Measurements from ENCODE around the gene UNC13C. TPM values are rescaled to one million over a fixed set of nuclear protein-coding genes. Genes with fewer than 3 reads are reported as not detected.
A peak's percentile ranks its signal among the peaks of the same experiment; 100 is the strongest.

UNC13C gene
- total RNA-seq (2016; rRNA removed; fragmentation: Illumina TruSeq; extraction: Trizol) (0.03 and 0.04 TPM in 2 replicates), polyA plus RNA-seq (2011; rRNA removed) (not detected in 2 replicates), polyA minus RNA-seq (2011; rRNA and poly(A)+ RNA removed; ENCODE audit: low replicate concordance) (0.10 TPM in 1 of 2 replicates, not detected in the other), Bru-seq, nascent RNA (percentile 13 among the genes with signal in this experiment), BruChase-seq, experiment 1, labeled RNA remaining after a 6-hour chase (percentile 8 among the genes with signal in this experiment), BruChase-seq, experiment 2, labeled RNA remaining after a 2-hour chase (percentile 14 among the genes with signal in this experiment)
- total RNA-seq (2016; cell fraction: cytosol; rRNA removed; fragmentation: Illumina TruSeq; extraction: Trizol; ENCODE audit: low read depth): under 0.01 and 0.18 TPM in 2 replicates
- 0.04 and 0.06 TPM in 2 replicates for total RNA-seq (2016; cell fraction: insoluble cytoplasmic fraction; rRNA removed; fragmentation: Illumina TruSeq; extraction: Trizol)
- 0.10 and 0.12 TPM in 2 replicates for total RNA-seq (2016; cell fraction: membrane; rRNA removed; fragmentation: Illumina TruSeq; extraction: Trizol)
- total RNA-seq (2016; cell fraction: nucleus; rRNA removed; fragmentation: Illumina TruSeq; extraction: Trizol): 0.16 and 0.19 TPM in 2 replicates
- under 0.01 TPM in 1 of 2 replicates, not detected in the other for polyA plus RNA-seq (2011; cell fraction: cytosol; rRNA removed)
- 0.02 and 0.09 TPM in 2 replicates for polyA plus RNA-seq (2011; cell fraction: nucleus; rRNA removed)
- polyA plus RNA-seq (2012): 0.12 and 0.23 TPM in 2 replicates
- not detected in 2 replicates for polyA plus RNA-seq (2016; cell fraction: cytosol; fragmentation: Illumina TruSeq; extraction: Trizol; ENCODE audit: low read depth)
- 0.36 TPM in 1 of 2 replicates, not detected in the other for polyA plus RNA-seq (2016; cell fraction: insoluble cytoplasmic fraction; fragmentation: Illumina TruSeq; extraction: Trizol; ENCODE audit: low read depth)
- not detected in 2 replicates for polyA plus RNA-seq (2016; cell fraction: membrane; fragmentation: Illumina TruSeq; extraction: Trizol; ENCODE audit: low read depth)
- polyA plus RNA-seq (2016; cell fraction: nucleus; fragmentation: Illumina TruSeq; extraction: Trizol; ENCODE audit: insufficient read depth, low read depth): not detected in 2 replicates
- 0.09 and 0.10 TPM in 2 replicates for polyA minus RNA-seq (2011; cell fraction: cytosol; rRNA and poly(A)+ RNA removed)
- polyA minus RNA-seq (2011; cell fraction: nucleus; rRNA and poly(A)+ RNA removed): 0.64 and 0.87 TPM in 2 replicates
- long read RNA-seq, experiment 1: 0 reads
- long read RNA-seq, experiment 2: 0 reads

GRCh38 chr15:53978253-53978906 is at the start of gene UNC13C:
TSS of gene UNC13C (plus strand) at chr15:53978441. CDS start at chr15:54012904, 34,463 bp downstream.
- BruUV-seq (replicated peaks): no TSS peak
- Histone ChIP-seq H4K20me1 (ENCODE audit: insufficient read depth, low read length) (no peaks in the 10 kb centered on the region), H3K79me2 (ENCODE audit: insufficient read depth, low read length) (no peaks in the 10 kb centered on the region), H3K4me3 (replicated peaks in 1 of 3; ENCODE audit: insufficient read depth in 1 of 3, low read depth in 2 of 3, low read length in 3 of 3) (peak within 1 kb of the TSS; percentile 11 to 57 (median 33); a peak in 4 of 6 replicates), H3K4me1 (ENCODE audit: insufficient read depth, low read length) (0 out of 2 replicates have a peak, but pooled peaks cover 12% of the 10 kb centered on the region), H3K27me3 (ENCODE audit: control insufficient read depth in 1 of 2, insufficient read depth in 2 of 2, low read length in 2 of 2) (peaks cover 0 to 31% of the 10 kb centered on the region in 2 experiments; a peak in 2 of 5 replicates), H2AFZ (ENCODE audit: low read length) (peak within 1 kb of the TSS; percentile 16), H3K27ac (ENCODE audit: extremely low read length, insufficient read depth, low read length) (no peak within 1 kb of the TSS), H3K4me2 (ENCODE audit: low read depth, low read length) (peak within 1 kb of the TSS; percentile 77), H3K36me3 (replicated peaks in 1 of 2; ENCODE audit: control insufficient read depth in 1 of 2, insufficient read depth in 2 of 2, low read length in 2 of 2) (no peaks in the 10 kb centered on the region), H3K9ac (ENCODE audit: insufficient read depth, low read depth, low read length) (no peak within 1 kb of the TSS), H3K9me3 (ENCODE audit: low read length) (no peaks in the 10 kb centered on the region)
- FAIRE-seq (no peak), ATAC-seq (peak; percentile 97), DNase-seq (ENCODE audit: low spot score) (peak; percentile 1)
- in situ Hi-C loops (cut with HindIII; ENCODE audit: extremely low pct_ligation_motif_present, low pct_unique_long_range_greater_than_20kb) (no loop called here), intact Hi-C loops (cut with micrococcal nuclease; ENCODE audit: unreplicated experiment) (no loop called here)
- ChIA-PET POLR2A (no interaction called here), CTCF (ENCODE audit: low intra/inter-chr PET ratio, low total read pairs) (no interaction called here)
- WGBS (ENCODE audit: low lambda C conversion rate): 11% methylated on average over 28 of the region's 30 CpGs
- TF ChIP-seq PRMT3 (CRISPR knock-in tag; IDR thresholded peaks at IDR 0.05; ENCODE audit: borderline replicate concordance, low read depth) (no peak), CTCF (CRISPR knock-in tag; IDR thresholded peaks at IDR 0.05) (peak; percentile 23; the same call in 1 of the 2 replicates), CC2D1A (CRISPR knock-in tag; IDR thresholded peaks at IDR 0.05) (no peak), HDAC2 (CRISPR knock-in tag; IDR thresholded peaks at IDR 0.05) (no peak), HNF1B (CRISPR knock-in tag; IDR thresholded peaks at IDR 0.05) (no peak), RNF2 (conservative IDR thresholded peaks at IDR 0.05; ENCODE audit: low read depth) (no peak), REPIN1 (CRISPR knock-in tag; IDR thresholded peaks at IDR 0.05; ENCODE audit: borderline replicate concordance, low read depth) (no peak), HOXA7 (CRISPR knock-in tag; IDR thresholded peaks at IDR 0.05) (no peak), ZNF12 (CRISPR knock-in tag; IDR thresholded peaks at IDR 0.05) (no peak), ZNF292 (CRISPR knock-in tag; IDR thresholded peaks at IDR 0.05; ENCODE audit: borderline replicate concordance, low read depth) (0 out of 2 replicates have a peak, but pooled peaks have one; percentile 34), ZMYM3 (CRISPR knock-in tag; IDR thresholded peaks at IDR 0.05) (peak; percentile 39; the same call in 1 of the 2 replicates), PLRG1 (conservative IDR thresholded peaks at IDR 0.05) (no peak), ZSCAN31 (CRISPR knock-in tag; IDR thresholded peaks at IDR 0.05; ENCODE audit: low read depth) (no peak), CEBPG (CRISPR knock-in tag; IDR thresholded peaks at IDR 0.05) (no peak), ZNF547 (CRISPR knock-in tag; IDR thresholded peaks at IDR 0.05) (no peak), ZNF260 (CRISPR knock-in tag; IDR thresholded peaks at IDR 0.05; ENCODE audit: borderline replicate concordance, low read depth) (no peak)
- TF ChIP-seq, protein P1, sequence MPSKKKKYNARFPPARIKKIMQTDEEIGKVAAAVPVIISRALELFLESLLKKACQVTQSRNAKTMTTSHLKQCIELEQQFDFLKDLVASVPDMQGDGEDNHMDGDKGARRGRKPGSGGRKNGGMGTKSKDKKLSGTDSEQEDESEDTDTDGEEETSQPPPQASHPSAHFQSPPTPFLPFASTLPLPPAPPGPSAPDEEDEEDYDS (CRISPR knock-in tag; IDR thresholded peaks at IDR 0.05): no peak
